HepG2 (cell line): Measurements from ENCODE around the gene FIBCD1. TPM values are rescaled to one million over a fixed set of nuclear protein-coding genes. Genes with fewer than 3 reads are reported as not detected.

Experiments
- ATAC-seq: fragments of 200-7000 bp; cut with Tn5 transposase; 3 replicates; pipeline ENCODE4 v1.9.1; 2020; ENCODE audit warnings: mild to moderate bottlenecking, moderate library complexity
- BruUV-seq: library from RNA; stranded (reverse); fragments of 400-500 nt; replicated peaks from 2 replicates; lab custom pipeline; 2021; lab: Mats Ljungman, UMichigan
- CTCF ChIA-PET: fragments of 300-600 bp; formaldehyde crosslinking; extraction: SDS; loops from one replicate; lab custom pipeline; 2021; ENCODE audit warnings: low total read pairs, inconsistent platforms, low intra/inter-chr PET ratio; lab: Yijun Ruan, JAX
- POLR2A ChIA-PET: fragments of 350-600 bp; sonication (Branson Sonifier 250); formaldehyde crosslinking; loops from one replicate; lab custom pipeline; 2020; ENCODE audit warnings: antibody characterized with exemption, inconsistent platforms; lab: Yijun Ruan, JAX
- DNase-seq: peaks from one replicate; pipeline ENCODE4 v3.0.0-alpha.2; 2015; ENCODE audit warnings: low spot score
- FAIRE-seq: peaks from 3 replicates; lab custom pipeline; 2011; peaks lifted over from hg19 to GRCh38; lab: Jason Lieb, UNC
- H2AFZ ChIP-seq: one replicate; pipeline ENCODE4 v1.6.1; 2011; ENCODE audit warnings: low read length, inconsistent platforms
- H3K27ac ChIP-seq: fragments of 300-600 bp; 3 replicates; pipeline ENCODE4 v1.8.0; 2011; ENCODE audit warnings: mixed run types, mild to moderate bottlenecking, mixed read lengths, low read length, inconsistent platforms; ENCODE audit not compliant: insufficient read depth; ENCODE audit errors: extremely low read length
- H3K27me3 ChIP-seq, 2 experiments: fragments of 200-600 bp in 1 of 2; 2 replicates in 1 of 2; 3 replicates in 1 of 2; pipeline versions ENCODE4 v1.6.0 to v1.8.0; 2011; ENCODE audit warnings: low read length in 2 of 2, mild to moderate bottlenecking in 2 of 2, moderate library complexity in 2 of 2, inconsistent platforms in 1 of 2; ENCODE audit not compliant: insufficient read depth in 2 of 2, control insufficient read depth in 1 of 2
- H3K36me3 ChIP-seq, 2 experiments: fragments of 200-600 bp in 1 of 2; replicated peaks in 1 of 2; 2 replicates in 1 of 2; 3 replicates in 1 of 2; pipeline versions ENCODE4 v1.5.1 to v1.8.0; 2011; ENCODE audit warnings: low read length in 2 of 2, inconsistent platforms in 1 of 2; ENCODE audit not compliant: insufficient read depth in 2 of 2, control insufficient read depth in 1 of 2
- H3K4me1 ChIP-seq: 2 replicates; pipeline ENCODE4 v1.5.1; 2012; ENCODE audit warnings: low read length, inconsistent platforms; ENCODE audit not compliant: insufficient read depth
- H3K4me2 ChIP-seq: 2 replicates; pipeline ENCODE4 v1.6.0; 2011; ENCODE audit warnings: low read depth, low read length, inconsistent platforms
- H3K4me3 ChIP-seq, 3 experiments: fragments of 200-600 bp in 1 of 3; sonication (generic), shearing (Covaris generic) in 1 of 3; replicated peaks in 1 of 3; 2 replicates each; pipeline ENCODE4 v1.5.1; 2011 to 2016; ENCODE audit warnings: low read length in 3 of 3, inconsistent platforms in 2 of 3, low read depth in 2 of 3, mild to moderate bottlenecking in 2 of 3, control low read depth in 1 of 3, mixed read lengths in 1 of 3; ENCODE audit not compliant: insufficient read depth in 1 of 3
- H3K79me2 ChIP-seq: one replicate; pipeline ENCODE4 v1.6.1; 2011; ENCODE audit warnings: low read length, inconsistent platforms; ENCODE audit not compliant: insufficient read depth
- H3K9ac ChIP-seq: 2 replicates; pipeline ENCODE4 v1.6.0; 2011; ENCODE audit warnings: mild to moderate bottlenecking, low read depth, low read length, inconsistent platforms; ENCODE audit not compliant: insufficient read depth
- H3K9me3 ChIP-seq: 2 replicates; pipeline ENCODE4 v1.5.1; 2012; ENCODE audit warnings: mild to moderate bottlenecking, low read length
- H4K20me1 ChIP-seq: 2 replicates; pipeline ENCODE4 v1.6.0; 2011; ENCODE audit warnings: inconsistent platforms, mild to moderate bottlenecking, low read length, moderate library complexity; ENCODE audit not compliant: insufficient read depth
- CHCHD3 ChIP-seq: sonication (generic); formaldehyde crosslinking; IDR thresholded peaks from 2 replicates; pipeline ENCODE4 v1.8.0; 2022; ENCODE audit warnings: mild to moderate bottlenecking, missing genetic modification reagents, moderate library complexity
- CREB3 ChIP-seq: sonication (generic); formaldehyde crosslinking; IDR thresholded peaks from 2 replicates; pipeline ENCODE4 v1.5.0; 2020; ENCODE audit warnings: missing genetic modification reagents
- ELF4 ChIP-seq: sonication (generic); formaldehyde crosslinking; IDR thresholded peaks from 2 replicates; pipeline ENCODE4 v1.5.0; 2020; ENCODE audit warnings: missing genetic modification reagents, mild to moderate bottlenecking, moderate library complexity, borderline replicate concordance
- GMEB2 ChIP-seq: IDR thresholded peaks from 2 replicates; pipeline ENCODE4 v1.6.1; 2016; ENCODE audit warnings: missing biosample characterization, missing genetic modification reagents, low read depth
- IRF2 ChIP-seq: IDR thresholded peaks from 2 replicates; pipeline ENCODE4 v1.6.1; 2018; ENCODE audit warnings: missing genetic modification reagents, missing compliant biosample characterization
- KIAA2018 ChIP-seq: sonication (generic); formaldehyde crosslinking; IDR thresholded peaks from 2 replicates; pipeline ENCODE4 v1.5.0; 2020; ENCODE audit warnings: mild to moderate bottlenecking, missing genetic modification reagents, borderline replicate concordance
- MTERF4 ChIP-seq: sonication (generic); formaldehyde crosslinking; IDR thresholded peaks from 2 replicates; pipeline ENCODE4 v1.8.0; 2023; ENCODE audit warnings: mild to moderate bottlenecking, missing genetic modification reagents
- NFKB2 ChIP-seq: sonication (generic); formaldehyde crosslinking; IDR thresholded peaks from 2 replicates; pipeline ENCODE4 v1.4.0; 2020; ENCODE audit warnings: missing genetic modification reagents, borderline replicate concordance
- NRL ChIP-seq: sonication (generic); formaldehyde crosslinking; IDR thresholded peaks from 2 replicates; pipeline ENCODE4 v1.5.0; 2020; ENCODE audit warnings: missing genetic modification reagents, mild to moderate bottlenecking, moderate library complexity, borderline replicate concordance
- ZNF3 ChIP-seq: IDR thresholded peaks from 2 replicates; pipeline ENCODE4 v1.7.0; 2017; ENCODE audit warnings: inconsistent platforms
- ZNF329 ChIP-seq: sonication (generic); formaldehyde crosslinking; IDR thresholded peaks from 2 replicates; pipeline ENCODE4 v1.9.0; 2021; ENCODE audit warnings: low read depth, mild to moderate bottlenecking, missing genetic modification reagents
- ZNF44 ChIP-seq: sonication (generic); formaldehyde crosslinking; IDR thresholded peaks from 2 replicates; pipeline ENCODE4 v1.5.1; 2020; ENCODE audit warnings: mild to moderate bottlenecking, missing genetic modification reagents
- ZNF484 ChIP-seq: sonication (generic); formaldehyde crosslinking; IDR thresholded peaks from 2 replicates; pipeline ENCODE4 v1.5.1; 2020; ENCODE audit warnings: mild to moderate bottlenecking, low read depth, missing genetic modification reagents, borderline replicate concordance
- ZNF782 ChIP-seq: sonication (generic); formaldehyde crosslinking; IDR thresholded peaks from 2 replicates; pipeline ENCODE4 v1.4.0; 2020; ENCODE audit warnings: missing genetic modification reagents, mild to moderate bottlenecking, borderline replicate concordance
- WGBS: methylation state at CpG from one replicate; pipeline ENCODE4 v1.1.6; 2017; ENCODE audit warnings: low lambda C conversion rate; 5-methylcytosine and 5-hydroxymethylcytosine counted together
- in situ Hi-C: cut with HindIII; loops from 2 replicates; pipeline ENCODE4 v1.10.0; 2017; ENCODE audit warnings: low pct_unique_long_range_greater_than_20kb; ENCODE audit not compliant: extremely low pct_ligation_motif_present
- intact Hi-C: fragments of 100-400 bp; cut with micrococcal nuclease; formaldehyde crosslinking; loops from one replicate; pipeline ENCODE4 v1.10.0; 2022; ENCODE audit not compliant: unreplicated experiment
- polyA plus RNA-seq, 8 experiments: library from polyadenylated mRNA; depleted of rRNA in 3 of 8; stranded (reverse) in 7 of 8; unstranded in 1 of 8; fragments of >200 nt; fragmentation: Illumina TruSeq in 4 of 8; extraction: Trizol in 4 of 8; gene quantifications; 2 replicates each; pipeline versions ENCODE4 v1.2.1 to v1.2.3, GENCODE V29; 2011 to 2016; ENCODE audit warnings: low read depth in 4 of 8, missing spikeins in 1 of 8, mixed read lengths in 1 of 8; ENCODE audit not compliant: insufficient read depth in 1 of 8
- total RNA-seq, 5 experiments: library from RNA; depleted of rRNA; stranded (reverse); fragments of >200 nt; fragmentation: Illumina TruSeq; extraction: Trizol; gene quantifications; 2 replicates each; pipeline ENCODE4 v1.2.3, GENCODE V29; 2016; ENCODE audit warnings: low read depth in 1 of 5

The FIBCD1 gene
- total and polyA plus RNA-seq, 2 of the 13 experiments (the other 11 are each of a cell fraction or from before 2014, with no cell fraction given) = 0.55 to 0.89 TPM

- no peaks in the 10 kb centered on the region for H3K4me1 ChIP-seq
- no peak overlapping the region for H3K4me2 ChIP-seq
- H3K9me3 ChIP-seq = no peaks in the 10 kb centered on the region
- H3K4me3 ChIP-seq = no peak overlapping the region
- H3K27ac ChIP-seq = no peak overlapping the region
- H3K79me2 ChIP-seq = no peaks in the 10 kb centered on the region
- ChIA-PET POLR2A (no interaction called here), CTCF (no interaction called here)
- no peak overlapping the region for H3K9ac ChIP-seq
- BruUV-seq = no TSS peak
- intact Hi-C loops = no loop called here
- FAIRE-seq (no peak), DNase-seq (no peak), ATAC-seq (no peak)
- H3K36me3 ChIP-seq = peaks cover 5 to 43% of the 10 kb centered on the region in 2 experiments
- H4K20me1 ChIP-seq = no peaks in the 10 kb centered on the region
- 97% methylated on average over 9 of the region's 9 CpGs for WGBS
- in situ Hi-C loops = loop anchor here (10.0 kb wide), 1 partner anchor 105 kb away; no protein-coding TSS in a partner anchor
- no peaks in the 10 kb centered on the region for H3K27me3 ChIP-seq
- no peak overlapping the region for H2AFZ ChIP-seq
- TF ChIP-seq ZNF44 (CRISPR knock-in tag) (no peak), IRF2 (CRISPR knock-in tag) (no peak), ZNF484 (CRISPR knock-in tag) (no peak), ZNF329 (CRISPR knock-in tag) (no peak), KIAA2018 (CRISPR knock-in tag) (no peak), CREB3 (CRISPR knock-in tag) (no peak), ELF4 (no peak), ZNF782 (CRISPR knock-in tag) (no peak), GMEB2 (CRISPR knock-in tag) (no peak), ZNF3 (CRISPR knock-in tag) (no peak), NRL (CRISPR knock-in tag) (no peak), MTERF4 (no peak), CHCHD3 (CRISPR knock-in tag) (no peak), NFKB2 (CRISPR knock-in tag) (no peak)
These were observed 48.9 kb downstream of the FIBCD1 start for GRCh38 chr9:130890124-130890523.
